ENCODE measurements around the gene ADAMTSL2. TPM values are rescaled to one million over a fixed set of nuclear protein-coding genes. Genes with fewer than 3 reads are reported as not detected.

The ADAMTSL2 gene
- total and polyA plus RNA-seq, 2 of the 13 experiments (the other 11 are each of a cell fraction or from before 2014, with no cell fraction given): 1.9 to 3.8 TPM

DNA sequence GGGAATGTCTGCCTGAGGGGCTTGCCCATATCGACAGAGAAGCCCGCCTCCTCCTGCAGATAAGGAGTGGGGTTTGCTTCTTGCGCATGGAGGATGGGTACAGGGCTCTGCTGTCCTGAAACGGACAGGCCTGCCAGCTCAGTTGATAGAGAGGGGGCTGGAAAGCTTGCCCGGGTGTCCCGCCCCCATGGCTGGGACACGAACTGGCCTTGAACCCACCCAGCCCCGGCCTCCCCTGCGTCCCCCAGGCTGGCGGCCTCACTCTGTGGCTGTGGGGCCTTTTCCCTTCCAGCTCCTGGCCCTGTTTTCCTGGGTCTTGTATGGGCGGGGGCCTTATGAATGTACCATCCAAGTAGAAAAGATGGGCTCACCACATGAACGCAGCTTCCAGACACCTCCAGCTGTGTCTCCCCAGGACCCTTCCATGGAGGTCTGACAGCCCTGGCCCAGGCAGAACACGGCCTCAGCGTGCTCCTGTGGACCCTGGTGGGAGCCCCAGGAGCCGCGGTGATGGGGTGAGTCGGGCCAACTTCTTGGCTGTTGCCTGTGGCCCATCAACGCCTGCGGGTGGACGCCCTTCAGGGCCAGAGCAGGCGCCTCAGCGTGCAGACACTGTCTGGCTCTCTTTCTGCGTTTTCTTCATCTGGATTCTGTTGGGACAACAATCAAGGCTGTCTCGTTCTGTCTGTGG is 39.7 kb upstream of the ADAMTSL2 start:
- H3K4me3 ChIP-seq (replicated peaks in 1 of 3; ENCODE audit: insufficient read depth in 1 of 3, low read depth in 2 of 3, low read length in 3 of 3): no peak overlapping the region
- BruUV-seq (replicated peaks): no TSS peak
- no peak for ATAC-seq
- 0% methylated on average over 3 of the region's 24 CpGs for WGBS (ENCODE audit: low lambda C conversion rate)
- FAIRE-seq: no peak
- ChIA-PET CTCF (ENCODE audit: low intra/inter-chr PET ratio, low total read pairs) (no interaction called here), POLR2A (interaction anchor here (1.3 kb wide), 1 partner anchor 147 kb away, joined by 3 read pairs; the partner anchor contains the start of genes MED22 and RPL7A)
- no peaks in the 10 kb centered on the region for H3K9me3 ChIP-seq (ENCODE audit: low read length)
- no peak overlapping the region; the same call in 1 of the 2 replicates for H3K4me2 ChIP-seq (ENCODE audit: low read depth, low read length)
- peak; percentile 16 for DNase-seq (ENCODE audit: low spot score)
- H3K9ac ChIP-seq (ENCODE audit: insufficient read depth, low read depth, low read length): no peak overlapping the region
- intact Hi-C loops (cut with micrococcal nuclease; ENCODE audit: unreplicated experiment) (no loop called here), in situ Hi-C loops (cut with HindIII; ENCODE audit: extremely low pct_ligation_motif_present, low pct_unique_long_range_greater_than_20kb) (no loop called here)
- H2AFZ ChIP-seq (ENCODE audit: low read length): no peak overlapping the region
- H4K20me1 ChIP-seq (ENCODE audit: insufficient read depth, low read length): no peaks in the 10 kb centered on the region
- H3K79me2 ChIP-seq (ENCODE audit: insufficient read depth, low read length): no peaks in the 10 kb centered on the region
- no peak overlapping the region for H3K27ac ChIP-seq (ENCODE audit: extremely low read length, insufficient read depth, low read length)
- no peaks in the 10 kb centered on the region for H3K36me3 ChIP-seq (replicated peaks in 1 of 2; ENCODE audit: control insufficient read depth in 1 of 2, insufficient read depth in 2 of 2, low read length in 2 of 2)
- TF ChIP-seq ZFP36L2 (CRISPR knock-in tag; IDR thresholded peaks at IDR 0.05) (no peak), KLF15 (CRISPR knock-in tag; IDR thresholded peaks at IDR 0.05; ENCODE audit: borderline replicate concordance) (no peak), FUBP1 (CRISPR knock-in tag; IDR thresholded peaks at IDR 0.05; ENCODE audit: borderline replicate concordance) (no peak), RXRA (CRISPR knock-in tag; IDR thresholded peaks at IDR 0.05) (peak; percentile 50; the same call in 1 of the 2 replicates), PCBP1 (IDR thresholded peaks at IDR 0.05; ENCODE audit: borderline replicate concordance, low read depth, low read length) (no peak), JUNB (CRISPR knock-in tag; IDR thresholded peaks at IDR 0.05; ENCODE audit: borderline replicate concordance) (no peak), BCL6 (CRISPR knock-in tag; IDR thresholded peaks at IDR 0.05) (peak; percentile 22; the same call in 1 of the 2 replicates), REL (CRISPR knock-in tag; conservative IDR thresholded peaks at IDR 0.05) (no peak), FOXK2 (IDR thresholded peaks at IDR 0.05) (no peak), ZBTB26 (CRISPR knock-in tag; IDR thresholded peaks at IDR 0.05; ENCODE audit: borderline replicate concordance) (no peak), MAFF (IDR thresholded peaks at IDR 0.05; ENCODE audit: low read depth, low read length) (no peak), RARA (CRISPR knock-in tag; IDR thresholded peaks at IDR 0.05) (peak; percentile 84), ZNF556 (CRISPR knock-in tag; IDR thresholded peaks at IDR 0.05; ENCODE audit: borderline replicate concordance) (no peak), JARID2 (CRISPR knock-in tag; IDR thresholded peaks at IDR 0.05; ENCODE audit: insufficient replicate concordance) (no peak), U2AF1 (optimal IDR thresholded peaks at IDR 0.05; ENCODE audit: low read depth, low read length) (no peak)
- TF ChIP-seq, protein P1, sequence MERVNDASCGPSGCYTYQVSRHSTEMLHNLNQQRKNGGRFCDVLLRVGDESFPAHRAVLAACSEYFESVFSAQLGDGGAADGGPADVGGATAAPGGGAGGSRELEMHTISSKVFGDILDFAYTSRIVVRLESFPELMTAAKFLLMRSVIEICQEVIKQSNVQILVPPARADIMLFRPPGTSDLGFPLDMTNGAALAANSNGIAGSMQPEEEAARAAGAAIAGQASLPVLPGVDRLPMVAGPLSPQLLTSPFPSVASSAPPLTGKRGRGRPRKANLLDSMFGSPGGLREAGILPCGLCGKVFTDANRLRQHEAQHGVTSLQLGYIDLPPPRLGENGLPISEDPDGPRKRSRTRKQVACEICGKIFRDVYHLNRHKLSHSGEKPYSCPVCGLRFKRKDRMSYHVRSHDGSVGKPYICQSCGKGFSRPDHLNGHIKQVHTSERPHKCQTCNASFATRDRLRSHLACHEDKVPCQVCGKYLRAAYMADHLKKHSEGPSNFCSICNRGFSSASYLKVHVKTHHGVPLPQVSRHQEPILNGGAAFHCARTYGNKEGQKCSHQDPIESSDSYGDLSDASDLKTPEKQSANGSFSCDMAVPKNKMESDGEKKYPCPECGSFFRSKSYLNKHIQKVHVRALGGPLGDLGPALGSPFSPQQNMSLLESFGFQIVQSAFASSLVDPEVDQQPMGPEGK (CRISPR knock-in tag; IDR thresholded peaks at IDR 0.05): peak; percentile 75
- peaks cover 15 to 65% of the 10 kb centered on the region in 2 experiments for H3K27me3 ChIP-seq (ENCODE audit: control insufficient read depth in 1 of 2, insufficient read depth in 2 of 2, low read length in 2 of 2)
- peaks cover 78% of the 10 kb centered on the region for H3K4me1 ChIP-seq (ENCODE audit: insufficient read depth, low read length)
